Thyroid gland (tissue), 4 donors: Measurements from ENCODE around the gene SH3YL1.

Experiments
- POLR2A ChIP-seq, 2 donors: fragments of 450-650 bp; IDR thresholded peaks; one replicate each; pipeline ENCODE4 v1.6.1; 2017; ENCODE audit warnings: antibody characterized with exemption in 2 of 2, mild to moderate bottlenecking in 2 of 2, moderate library complexity in 1 of 2
- TF ChIP-seq, protein P1 (sequence below), 6 experiments: fragments of 200-600 bp in 3 of 6; fragments of 450-650 bp in 3 of 6; sonication (generic) in 3 of 6; IDR thresholded peaks; one replicate each; pipeline ENCODE4 v1.5.1; 2016 to 2019; ENCODE audit warnings: antibody characterized with exemption in 6 of 6, mild to moderate bottlenecking in 2 of 6, inconsistent platforms in 1 of 6, moderate library complexity in 1 of 6

DNA sequence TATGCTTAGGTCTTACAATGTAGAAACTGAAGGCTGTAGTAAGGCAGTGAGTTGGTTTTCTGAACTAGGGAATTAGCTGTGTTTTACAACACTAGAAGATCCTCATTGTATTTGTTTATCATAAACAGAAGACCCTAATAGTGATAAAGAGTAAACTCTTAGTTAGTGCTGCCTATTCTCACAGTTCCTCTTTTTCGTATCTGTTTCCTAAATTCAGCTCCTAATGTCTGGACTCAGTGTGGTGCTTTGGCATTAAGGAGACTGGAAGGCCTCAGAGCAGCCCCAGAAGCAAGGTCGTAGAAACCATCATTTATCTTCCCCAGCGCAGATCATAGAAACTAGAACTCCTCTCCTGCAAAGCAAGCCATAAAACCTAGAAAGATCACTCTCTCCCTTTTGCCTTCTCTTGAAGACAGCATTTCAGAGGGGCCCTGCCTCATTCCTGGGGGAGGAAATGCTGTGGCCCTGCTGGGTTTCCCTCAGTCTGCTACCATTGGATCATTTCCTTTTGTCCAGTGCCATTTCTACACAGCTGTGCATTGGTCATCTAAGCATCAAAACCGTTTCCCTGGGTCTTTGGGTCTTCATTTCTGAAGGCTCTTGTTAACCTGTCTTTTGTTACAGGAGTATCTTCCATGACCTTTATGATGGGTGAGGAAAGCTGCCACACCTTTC is 5.7 kb upstream of the SH3YL1 start:
- TF ChIP-seq, protein P1, sequence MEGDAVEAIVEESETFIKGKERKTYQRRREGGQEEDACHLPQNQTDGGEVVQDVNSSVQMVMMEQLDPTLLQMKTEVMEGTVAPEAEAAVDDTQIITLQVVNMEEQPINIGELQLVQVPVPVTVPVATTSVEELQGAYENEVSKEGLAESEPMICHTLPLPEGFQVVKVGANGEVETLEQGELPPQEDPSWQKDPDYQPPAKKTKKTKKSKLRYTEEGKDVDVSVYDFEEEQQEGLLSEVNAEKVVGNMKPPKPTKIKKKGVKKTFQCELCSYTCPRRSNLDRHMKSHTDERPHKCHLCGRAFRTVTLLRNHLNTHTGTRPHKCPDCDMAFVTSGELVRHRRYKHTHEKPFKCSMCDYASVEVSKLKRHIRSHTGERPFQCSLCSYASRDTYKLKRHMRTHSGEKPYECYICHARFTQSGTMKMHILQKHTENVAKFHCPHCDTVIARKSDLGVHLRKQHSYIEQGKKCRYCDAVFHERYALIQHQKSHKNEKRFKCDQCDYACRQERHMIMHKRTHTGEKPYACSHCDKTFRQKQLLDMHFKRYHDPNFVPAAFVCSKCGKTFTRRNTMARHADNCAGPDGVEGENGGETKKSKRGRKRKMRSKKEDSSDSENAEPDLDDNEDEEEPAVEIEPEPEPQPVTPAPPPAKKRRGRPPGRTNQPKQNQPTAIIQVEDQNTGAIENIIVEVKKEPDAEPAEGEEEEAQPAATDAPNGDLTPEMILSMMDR (IDR thresholded peaks at IDR 0.05), result no peak
- no peak for TF ChIP-seq POLR2A (IDR thresholded peaks at IDR 0.05)
